Smooth muscle cell of the umbilical artery (primary cell): ENCODE data around the gene ZNF641. TPM values are rescaled to one million over a fixed set of nuclear protein-coding genes. Genes with fewer than 3 reads are reported as not detected.

Experiments used
- total RNA-seq: library from RNA; depleted of rRNA; stranded (reverse); fragments of >200 nt; gene quantifications from 2 replicates; pipeline ENCODE4 v1.2.3, GENCODE V29; 2014

Gene ZNF641
- total RNA-seq: 10.2 and 17.8 TPM in 2 replicates

GRCh38 chr12:48350249-48351021, at the start of gene ZNF641:
Gene ZNF641 (minus strand): TSS chr12:48350919. CDS start chr12:48348090, 2,829 bp downstream.

Other genes with a start within 250 kb of the ZNF641 start
- gene SENP1, start 244.8 kb downstream of the ZNF641 start, total RNA-seq: 13.7 and 14.7 TPM in 2 replicates
- gene PFKM, start 231.6 kb downstream of the ZNF641 start, total RNA-seq: 97.2 and 108 TPM in 2 replicates
- gene ASB8, start 193.4 kb downstream of the ZNF641 start, total RNA-seq: 12.1 and 13.7 TPM in 2 replicates
- gene CCDC184, start 167.3 kb downstream of the ZNF641 start, total RNA-seq: 0.89 and 1.6 TPM in 2 replicates
- gene OR10AD1, start 147.6 kb downstream of the ZNF641 start, total RNA-seq: not detected in 2 replicates
- gene ANP32D, start 121.6 kb upstream of the ZNF641 start, total RNA-seq: not detected in 2 replicates
- gene C12orf54, start 131.6 kb upstream of the ZNF641 start, total RNA-seq: not detected in 2 replicates
- not detected in 2 replicates for gene OR8S1, start 174.7 kb upstream of the ZNF641 start, total RNA-seq
- not detected in 2 replicates for gene LALBA, start 219.1 kb upstream of the ZNF641 start, total RNA-seq